Lower leg skin (tissue), 4 donors: ENCODE data around the gene CCDC142. TPM values are rescaled to one million over a fixed set of nuclear protein-coding genes. Genes with fewer than 3 reads are reported as not detected.
A peak's percentile ranks its signal among the peaks of the same experiment; 100 is the strongest.
"Not testable (repeated sequence)": the region's sequence is repeated elsewhere in the genome, so short reads cannot be mapped to it uniquely, and the experiment has no call there.

Experiments used
- DNase-seq, 2 donors: peaks; one replicate each; pipeline ENCODE4 v3.0.0-alpha.2; 2019; ENCODE audit warnings: low spot score in 2 of 2
- H3K4me3 ChIP-seq: fragments of 200-600 bp; sonication (generic); 2 replicates; pipeline ENCODE4 v1.5.1; 2017; ENCODE audit warnings: mild to moderate bottlenecking, low read depth; ENCODE audit not compliant: poor library complexity, severe bottlenecking
- CTCF ChIP-seq, 3 donors: fragments of 450-650 bp; IDR thresholded peaks; one replicate each; pipeline ENCODE4 v1.5.1; 2016; ENCODE audit warnings: antibody characterized with exemption in 3 of 3, mild to moderate bottlenecking in 3 of 3, moderate library complexity in 2 of 3
- POLR2A ChIP-seq, 2 donors: fragments of 450-650 bp; IDR thresholded peaks; one replicate each; pipeline ENCODE4 v1.6.1; 2016 to 2017; ENCODE audit warnings: antibody characterized with exemption in 2 of 2, mild to moderate bottlenecking in 1 of 2, moderate library complexity in 1 of 2
- WGBS, 2 donors: methylation state at CpG; one replicate each; pipeline ENCODE4 v1.1.5; 2018; 5-methylcytosine and 5-hydroxymethylcytosine counted together
- intact Hi-C: fragments of 100-400 bp; cut with DNase I; formaldehyde crosslinking; loops from one replicate; pipeline ENCODE4 v1.15.0; 2023; ENCODE audit warnings: low total_unique reads
- total RNA-seq, 4 donors: library from RNA; depleted of rRNA; stranded (reverse); fragments of >200 nt; gene quantifications; one replicate each; pipeline ENCODE4 v1.1.0, GENCODE V29; 2016

Gene CCDC142
- total RNA-seq, 4 donors from 2014 or later, result 11.7 to 16.1 (median 13.4) TPM

GRCh38 chr2:74462054-74462785 is 20.6 kb downstream of the CCDC142 start:
- TF ChIP-seq CTCF (IDR thresholded peaks at IDR 0.05), result no peak
- no peak for TF ChIP-seq POLR2A (IDR thresholded peaks at IDR 0.05)
- intact Hi-C loops, result no loop called here
- no peak overlapping the region for H3K4me3 ChIP-seq
- 83 to 89% methylated on average over 20 of the region's 20 CpGs for WGBS, 2 donors
- no peak for DNase-seq

DNA sequence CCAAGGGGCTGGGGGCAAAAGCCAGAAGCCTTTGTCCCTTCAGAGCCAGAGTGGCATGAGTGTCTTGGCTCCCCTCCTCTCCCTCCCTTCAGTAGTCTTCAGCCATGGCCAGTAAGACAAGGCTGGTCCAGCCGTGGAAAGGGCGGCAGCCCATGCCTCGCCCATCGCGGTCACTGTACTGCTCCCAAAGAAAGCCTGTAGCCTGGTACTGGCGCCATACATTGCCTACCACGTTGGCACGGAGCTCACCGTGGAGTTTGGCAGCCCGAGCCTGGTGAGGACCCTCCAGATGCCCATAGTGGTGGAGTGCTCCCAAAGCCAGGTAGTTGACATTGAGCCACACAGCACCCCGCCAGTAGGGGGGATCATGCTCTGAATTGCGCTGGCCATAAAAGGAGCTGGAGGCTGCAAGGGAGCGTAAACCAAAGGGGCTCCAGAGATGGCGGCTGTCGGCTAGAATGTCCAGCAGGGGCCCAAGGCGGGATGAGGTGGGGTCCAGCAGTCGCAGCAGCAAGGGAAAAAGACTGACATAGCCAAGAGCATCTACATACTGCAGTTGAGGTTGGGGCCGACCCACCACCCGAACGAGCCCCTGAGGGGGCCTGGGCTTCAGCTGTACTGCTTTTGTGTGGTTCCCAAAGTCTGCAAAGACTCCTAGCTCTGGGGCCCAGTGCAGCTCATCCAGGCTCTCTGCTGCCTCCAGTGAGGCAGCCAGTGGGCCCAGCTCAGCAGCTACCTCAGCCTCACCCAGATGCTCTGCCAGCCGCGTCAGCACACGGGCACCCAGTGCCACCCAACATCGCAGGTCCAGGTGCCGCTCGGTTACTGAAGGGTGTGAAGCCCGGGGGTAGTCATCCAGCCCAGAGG is 21.4 kb downstream of the CCDC142 start:
- 87 to 88% methylated on average over 22 to 27 of the region's 27 CpGs for WGBS, 2 donors
- TF ChIP-seq POLR2A (IDR thresholded peaks at IDR 0.05), result no peak
- no peak for TF ChIP-seq CTCF (IDR thresholded peaks at IDR 0.05)
- DNase-seq, result no peak
- H3K4me3 ChIP-seq, result no peak overlapping the region
- intact Hi-C loops, result no loop called here

DNA sequence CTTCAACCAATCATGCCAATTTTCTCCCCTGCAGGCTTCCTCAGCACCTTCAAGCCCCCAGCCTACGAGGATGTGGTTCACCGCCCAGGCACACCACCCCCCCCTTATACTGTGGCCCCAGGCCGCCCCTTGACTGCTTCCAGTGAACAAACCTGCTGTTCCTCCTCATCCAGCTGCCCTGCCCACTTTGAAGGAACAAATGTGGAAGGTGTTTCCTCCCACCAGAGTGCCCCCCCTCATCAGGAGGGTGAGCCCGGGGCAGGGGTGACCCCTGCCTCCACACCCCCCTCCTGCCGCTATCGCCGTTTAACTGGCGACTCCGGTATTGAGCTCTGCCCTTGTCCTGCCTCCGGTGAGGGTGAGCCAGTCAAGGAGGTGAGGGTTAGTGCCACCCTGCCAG is 22.6 kb downstream of the CCDC142 start:
- WGBS, 2 donors, result 63% methylated on average over 10 of the region's 10 CpGs
- H3K4me3 ChIP-seq, intact Hi-C loops, DNase-seq: not testable (repeated sequence)

DNA sequence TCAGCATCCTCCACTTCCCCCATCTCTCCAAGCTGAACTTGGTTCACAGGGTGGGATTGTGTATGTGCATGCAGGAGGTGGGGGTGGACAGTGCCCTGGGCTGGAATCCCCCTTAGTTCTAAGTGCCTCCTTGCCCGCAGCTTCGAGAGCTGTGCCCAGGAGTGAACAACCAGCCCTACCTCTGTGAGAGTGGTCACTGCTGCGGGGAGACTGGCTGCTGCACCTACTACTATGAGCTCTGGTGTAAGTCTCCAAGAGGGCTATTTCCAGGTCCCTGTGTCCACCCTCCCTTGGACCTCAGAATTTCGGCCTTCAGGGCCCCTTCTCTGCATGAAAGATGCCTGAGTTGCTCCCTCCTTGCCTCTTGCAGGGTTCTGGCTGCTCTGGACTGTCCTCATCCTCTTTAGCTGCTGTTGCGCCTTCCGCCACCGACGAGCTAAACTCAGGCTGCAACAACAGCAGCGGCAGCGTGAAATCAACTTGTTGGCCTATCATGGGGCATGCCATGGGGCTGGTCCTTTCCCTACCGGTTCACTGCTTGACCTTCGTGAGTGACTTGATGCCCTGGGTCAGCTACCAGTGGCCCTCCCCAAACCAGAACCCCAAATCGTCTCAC is 23.2 kb downstream of the CCDC142 start:
- H3K4me3 ChIP-seq, DNase-seq, intact Hi-C loops: not testable (repeated sequence)
- 78% methylated on average over 13 of the region's 13 CpGs for WGBS, 2 donors

DNA sequence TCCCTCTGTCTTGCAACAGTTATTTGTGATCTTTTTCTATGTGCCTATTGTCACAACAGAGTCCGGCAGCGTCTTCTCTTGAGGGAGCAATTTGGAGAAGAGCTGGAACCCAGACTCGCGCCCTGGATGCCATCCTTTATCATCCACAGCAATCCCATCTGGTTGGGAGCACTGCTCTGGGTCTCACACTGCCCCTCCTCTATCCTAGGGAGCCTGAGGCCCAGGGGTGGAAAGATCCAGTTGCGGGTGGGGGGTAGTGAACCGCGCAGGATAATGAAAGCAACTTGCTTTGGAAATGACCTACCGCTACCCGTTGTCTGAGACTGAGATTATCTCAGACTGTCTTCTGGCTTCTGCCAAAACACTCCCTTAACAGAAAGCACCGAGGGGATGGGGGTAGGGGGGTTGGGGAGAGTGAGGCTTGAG is 23.8 kb downstream of the CCDC142 start:
- WGBS, 2 donors, result 2% methylated on average over 8 to 10 of the region's 10 CpGs
- intact Hi-C loops, result no loop called here
- TF ChIP-seq POLR2A (IDR thresholded peaks at IDR 0.05) (no peak), CTCF (IDR thresholded peaks at IDR 0.05) (no peak)
- no peak for DNase-seq
- H3K4me3 ChIP-seq, result peak overlapping the region; percentile 30

- TF ChIP-seq CTCF (IDR thresholded peaks at IDR 0.05) (no peak), POLR2A (IDR thresholded peaks at IDR 0.05) (no peak)
- peak; percentile 100 for DNase-seq
- H3K4me3 ChIP-seq, result peak within 1 kb of the TSS; percentile 54
- WGBS, 2 donors, result 1% methylated on average over 28 to 33 of the region's 38 CpGs
- intact Hi-C loops, result no loop called here
Measured at GRCh38 chr2:74458132-74458937, 24.5 kb downstream of the CCDC142 start, which contains the start of gene WBP1. WBP1 (plus strand) TSS chr2:74458438; CDS start chr2:74458603, 165 bp downstream.
